HG03097 (cell line): ENCODE data around the gene SHANK3.

Source experiments
- ATAC-seq: cut with Tn5 transposase; IDR thresholded peaks from one replicate; pipeline ENCODE4 v1.9.1; 2021; ENCODE audit not compliant: unreplicated experiment, low FRiP score

SHANK3 gene

DNA sequence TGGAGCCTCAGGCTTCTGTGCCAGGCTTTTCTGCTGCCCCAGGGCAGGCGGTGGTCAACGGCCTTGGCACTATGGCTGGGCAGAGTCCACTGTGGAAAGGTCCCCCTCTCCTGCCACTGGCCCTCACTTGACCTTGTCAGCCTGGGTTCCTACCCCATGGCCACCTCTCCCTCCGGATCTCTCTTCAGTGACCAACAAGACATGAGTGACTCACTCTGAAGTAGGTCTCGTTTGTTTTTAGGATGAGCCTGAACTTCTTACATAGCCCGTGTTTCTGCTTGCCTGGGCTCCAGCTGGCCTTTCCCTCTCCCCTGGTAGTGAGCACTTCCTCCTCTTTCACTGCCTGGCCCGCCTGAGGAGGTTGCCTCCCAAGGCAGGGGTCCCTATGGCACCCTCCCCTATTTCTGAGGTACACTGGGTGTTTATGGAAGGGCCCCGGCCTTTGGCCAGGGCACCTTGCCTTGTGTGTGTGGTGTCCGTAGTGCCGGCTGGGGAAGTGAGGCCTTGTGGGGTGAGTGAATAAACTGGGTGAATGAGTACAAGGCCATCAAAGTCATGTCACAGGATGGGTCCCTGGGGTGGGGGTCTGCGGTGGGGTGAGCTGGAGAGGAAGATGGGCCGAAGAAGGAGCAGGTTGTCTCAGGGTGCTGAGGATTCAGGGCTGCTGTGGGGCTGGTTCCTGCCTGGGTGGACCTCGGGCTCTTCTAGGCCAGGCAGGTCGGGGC is 5.0 kb downstream of the SHANK3 start:
- ATAC-seq: no peak

DNA sequence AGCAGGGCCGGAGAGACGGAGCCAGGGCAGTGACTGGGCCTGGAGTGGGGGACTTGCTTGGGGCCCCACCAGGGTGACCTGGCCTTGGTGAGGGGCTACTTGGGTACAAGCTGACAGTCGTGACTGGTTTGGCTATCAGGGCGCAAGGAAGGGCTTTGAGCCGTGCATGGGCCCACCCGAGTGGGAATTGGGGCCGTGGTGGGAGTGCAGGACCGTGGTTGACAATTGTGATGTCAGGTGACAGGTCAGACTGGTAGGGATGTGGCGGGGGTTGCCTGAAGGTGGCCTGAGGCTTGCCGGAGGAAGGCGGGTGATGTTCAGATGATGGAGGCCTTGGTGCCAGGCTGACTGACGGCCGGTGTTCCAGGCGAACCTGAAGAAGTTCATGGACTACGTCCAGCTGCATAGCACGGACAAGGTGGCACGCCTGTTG is 5.6 kb downstream of the SHANK3 start:
- ATAC-seq: no peak

DNA sequence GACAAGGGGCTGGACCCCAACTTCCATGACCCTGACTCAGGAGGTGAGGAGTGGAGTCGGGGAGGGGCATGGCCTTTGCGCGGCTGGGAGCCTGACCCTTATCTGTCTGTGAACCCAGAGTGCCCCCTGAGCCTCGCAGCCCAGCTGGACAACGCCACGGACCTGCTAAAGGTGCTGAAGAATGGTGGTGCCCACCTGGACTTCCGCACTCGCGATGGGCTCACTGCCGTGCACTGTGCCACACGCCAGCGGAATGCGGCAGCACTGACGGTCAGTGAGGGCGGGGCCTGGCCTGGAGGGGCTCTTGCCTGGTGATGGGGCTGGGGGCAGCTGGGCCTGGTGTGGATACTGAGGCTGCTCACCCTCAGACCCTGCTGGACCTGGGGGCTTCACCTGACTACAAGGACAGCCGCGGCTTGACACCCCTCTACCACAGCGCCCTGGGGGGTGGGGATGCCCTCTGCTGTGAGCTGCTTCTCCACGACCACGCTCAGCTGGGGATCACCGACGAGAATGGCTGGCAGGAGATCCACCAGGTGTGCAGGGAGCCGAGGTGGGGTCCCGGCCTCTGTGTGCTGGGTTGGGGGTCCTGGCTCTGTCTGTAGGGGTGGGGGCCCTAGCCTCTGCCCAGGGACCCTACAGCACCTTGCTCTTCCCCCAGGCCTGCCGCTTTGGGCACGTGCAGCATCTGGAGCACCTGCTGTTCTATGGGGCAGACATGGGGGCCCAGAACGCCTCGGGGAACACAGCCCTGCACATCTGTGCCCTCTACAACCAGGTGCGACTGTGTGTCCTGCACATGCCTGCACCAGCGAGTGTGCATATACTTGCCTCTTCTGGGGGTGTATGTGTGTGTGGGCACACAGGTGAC is 6.3 kb downstream of the SHANK3 start:
- no peak for ATAC-seq

- no peak for ATAC-seq
These were observed 10.7 kb downstream of the SHANK3 start for GRCh38 chr22:50683086-50683993.

GRCh38 chr22:50683994-50684371 is 11.4 kb downstream of the SHANK3 start:
- ATAC-seq: no peak

DNA sequence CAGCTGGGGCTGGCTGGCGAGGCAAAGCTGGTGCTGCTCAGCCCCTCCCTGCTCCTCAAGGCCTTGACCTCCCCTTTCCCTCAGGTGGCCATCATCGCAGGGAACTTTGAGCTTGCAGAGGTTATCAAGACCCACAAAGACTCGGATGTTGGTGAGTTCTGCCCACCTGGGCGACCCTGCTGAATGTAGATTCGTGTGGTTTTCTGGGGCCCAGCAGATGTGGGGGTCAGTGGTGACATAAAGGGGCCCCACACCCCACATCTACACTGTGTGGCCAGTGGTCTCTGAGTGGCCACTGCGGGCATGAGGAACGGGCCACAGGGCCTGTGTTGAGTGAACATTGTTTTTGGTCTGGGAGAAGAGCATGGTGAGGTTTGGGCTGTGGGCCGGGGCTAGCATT is 11.9 kb downstream of the SHANK3 start:
- no peak for ATAC-seq

- no peak for ATAC-seq
These were observed 12.4 kb downstream of the SHANK3 start for GRCh38 chr22:50684986-50685385.

DNA sequence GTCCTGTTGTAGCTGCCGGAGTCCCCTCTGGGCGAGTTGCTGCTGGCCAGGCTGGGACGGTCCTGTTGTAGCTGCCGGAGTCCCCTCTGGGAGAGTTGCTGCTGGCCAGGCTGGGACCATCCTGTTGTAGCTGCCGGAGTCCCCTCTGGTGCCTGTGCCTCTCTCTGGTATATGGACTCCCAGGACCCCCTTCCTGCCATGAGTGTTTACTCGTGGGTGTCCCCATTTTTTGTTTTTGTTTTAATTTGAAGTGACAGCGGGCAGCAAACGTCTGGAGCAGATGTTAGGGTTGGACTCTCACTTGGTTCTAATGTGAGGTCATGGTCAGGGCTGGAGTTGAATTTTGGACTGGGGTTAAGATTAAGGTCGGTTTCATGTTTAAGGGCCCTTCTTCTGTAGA is 14.2 kb downstream of the SHANK3 start:
- no peak for ATAC-seq

- no peak for ATAC-seq
These were observed 15.2 kb downstream of the SHANK3 start for GRCh38 chr22:50687829-50688228.

GRCh38 chr22:50688448-50688847 is 15.8 kb downstream of the SHANK3 start:
- no peak for ATAC-seq

DNA sequence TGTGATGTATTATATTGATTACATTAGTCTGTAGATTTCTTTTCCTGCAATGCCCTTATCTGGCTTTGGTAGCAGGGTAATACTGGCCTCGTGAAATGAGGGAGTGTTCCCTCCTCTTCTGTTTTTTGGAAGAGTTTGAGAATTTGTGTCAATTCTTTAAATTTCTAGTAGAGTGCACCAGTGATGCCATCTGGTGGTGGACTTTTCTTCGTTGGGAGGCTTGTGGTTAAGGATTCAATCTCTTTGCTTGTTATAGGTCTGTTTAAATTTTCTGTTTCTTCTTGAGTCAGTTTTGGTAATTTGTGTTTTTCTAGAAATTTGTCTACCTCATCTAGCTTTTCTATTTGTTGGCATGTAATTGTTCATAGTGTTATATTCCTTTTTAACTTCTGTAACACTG is 18.9 kb downstream of the SHANK3 start:
- no peak for ATAC-seq

- ATAC-seq: no peak
These were observed 20.8 kb downstream of the SHANK3 start for GRCh38 chr22:50693462-50693861.

- no peak for ATAC-seq
These were observed 21.5 kb downstream of the SHANK3 start for GRCh38 chr22:50694099-50694605.

- ATAC-seq: no peak
These were observed 22.3 kb downstream of the SHANK3 start for GRCh38 chr22:50694766-50695420.

DNA sequence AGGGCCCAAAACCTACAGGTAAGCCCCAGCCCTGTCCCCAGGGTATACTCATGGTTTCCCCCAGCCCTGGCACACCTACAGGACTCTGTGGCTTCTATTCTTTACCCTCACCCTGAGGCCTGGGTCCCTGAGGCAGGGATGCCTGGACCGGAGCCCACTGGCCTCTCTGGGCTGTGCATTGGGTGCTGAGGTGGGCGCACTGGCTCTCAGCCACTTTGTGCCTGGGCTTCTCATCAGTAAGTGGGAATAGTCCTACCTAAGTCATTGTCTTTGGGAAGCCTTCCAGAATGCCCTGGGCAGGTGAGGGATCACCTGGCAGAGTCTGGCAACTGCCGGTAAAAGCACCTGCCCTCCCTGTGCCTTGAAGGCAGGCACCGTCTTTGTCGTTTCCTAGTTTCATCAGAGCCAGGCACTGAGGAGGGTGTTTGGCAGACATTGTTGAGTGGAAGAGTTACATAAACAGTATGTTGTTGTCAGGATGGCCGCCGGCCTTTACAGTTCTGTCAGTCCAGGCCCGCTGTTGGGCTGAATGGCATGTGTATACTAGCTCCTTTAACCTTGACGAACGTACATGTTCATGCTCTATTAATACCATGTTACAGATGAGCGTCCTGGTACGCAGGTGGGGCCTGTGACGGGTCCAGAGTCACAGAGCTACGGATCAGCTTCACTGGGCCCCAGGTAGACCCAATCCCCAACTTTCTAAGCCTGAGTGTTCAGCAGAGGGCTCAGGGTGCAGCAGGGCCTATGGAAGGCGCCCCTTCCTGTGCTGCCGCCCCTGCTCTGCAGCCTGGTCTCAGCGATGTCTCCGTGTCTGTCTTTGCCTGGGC is 23.0 kb downstream of the SHANK3 start:
- ATAC-seq: no peak

GRCh38 chr22:50696251-50696798 is 23.7 kb downstream of the SHANK3 start:
- no peak for ATAC-seq

- ATAC-seq: no peak
These were observed 24.4 kb downstream of the SHANK3 start for GRCh38 chr22:50696799-50697561.
